Neuronal stem cell (in vitro differentiated cells): ENCODE results near the gene PDK1.

ENCODE experiments used
- DNase-seq: peaks from one replicate; pipeline ENCODE4 v3.0.0-alpha.2; 2013; ENCODE audit warnings: low spot score
- H2AFZ ChIP-seq: one replicate; pipeline ENCODE4 v1.6.1; 2013; ENCODE audit warnings: mild to moderate bottlenecking, low read length, inconsistent platforms
- H2AK5ac ChIP-seq: 2 replicates; pipeline ENCODE4 v1.6.1; 2013; ENCODE audit warnings: low read depth, mild to moderate bottlenecking, inconsistent platforms, low read length, moderate library complexity, mixed read lengths
- H2BK120ac ChIP-seq: 2 replicates; pipeline ENCODE4 v1.6.1; 2013; ENCODE audit warnings: low read depth, mild to moderate bottlenecking, inconsistent platforms, low read length, moderate library complexity, mixed read lengths
- H2BK12ac ChIP-seq: one replicate; pipeline ENCODE4 v1.6.1; 2013; ENCODE audit warnings: low read length, inconsistent platforms
- H2BK15ac ChIP-seq: 2 replicates; pipeline ENCODE4 v1.6.1; 2013; ENCODE audit warnings: mild to moderate bottlenecking, low read length, inconsistent platforms, mixed read lengths
- H2BK5ac ChIP-seq: one replicate; pipeline ENCODE4 v1.6.1; 2013; ENCODE audit warnings: inconsistent platforms, mild to moderate bottlenecking, low read length, moderate library complexity
- H3K14ac ChIP-seq: one replicate; pipeline ENCODE4 v1.6.1; 2013; ENCODE audit warnings: low read length, inconsistent platforms
- H3K18ac ChIP-seq: 2 replicates; pipeline ENCODE4 v1.6.1; 2013; ENCODE audit warnings: low read length, inconsistent platforms
- H3K23ac ChIP-seq: 2 replicates; pipeline ENCODE4 v1.6.1; 2013; ENCODE audit warnings: low read depth, mild to moderate bottlenecking, mixed read lengths, low read length, inconsistent platforms; ENCODE audit not compliant: poor library complexity
- H3K27ac ChIP-seq: replicated peaks from 3 replicates; pipeline ENCODE4 v1.5.1; 2013; ENCODE audit warnings: low read length, inconsistent platforms
- H3K27me3 ChIP-seq, 3 experiments: 2 replicates each; pipeline ENCODE4 v1.6.1; 2013; ENCODE audit warnings: low read length in 3 of 3, mild to moderate bottlenecking in 2 of 3, inconsistent platforms in 1 of 3, low read depth in 1 of 3, mixed read lengths in 1 of 3, moderate library complexity in 1 of 3; ENCODE audit not compliant: control insufficient read depth in 3 of 3, insufficient read depth in 3 of 3
- H3K36me3 ChIP-seq, 2 donors: replicated peaks in 1 of 2; 2 replicates each; pipeline ENCODE4 v1.6.1; 2013; ENCODE audit warnings: low read length in 2 of 2; ENCODE audit not compliant: control insufficient read depth in 2 of 2, insufficient read depth in 2 of 2
- H3K4ac ChIP-seq: 2 replicates; pipeline ENCODE4 v1.6.1; 2013; ENCODE audit warnings: inconsistent platforms, mild to moderate bottlenecking, low read length, moderate library complexity
- H3K4me1 ChIP-seq, 2 donors: 1 replicate in 1 of 2; 2 replicates in 1 of 2; pipeline ENCODE4 v1.6.1; 2013; ENCODE audit warnings: low read length in 2 of 2, low read depth in 1 of 2; ENCODE audit not compliant: control insufficient read depth in 2 of 2, insufficient read depth in 1 of 2
- H3K4me2 ChIP-seq: one replicate; pipeline ENCODE4 v1.6.1; 2013; ENCODE audit warnings: mild to moderate bottlenecking, low read length, inconsistent platforms; ENCODE audit not compliant: insufficient read depth, poor library complexity, severe bottlenecking
- H3K4me3 ChIP-seq, 2 donors: 2 replicates each; pipeline ENCODE4 v1.5.1; 2013; ENCODE audit warnings: low read length in 2 of 2, mild to moderate bottlenecking in 2 of 2, inconsistent platforms in 1 of 2, moderate library complexity in 1 of 2
- H3K79me1 ChIP-seq: one replicate; pipeline ENCODE4 v1.6.1; 2013; ENCODE audit warnings: low read depth, mild to moderate bottlenecking, inconsistent platforms, low read length, moderate library complexity
- H3K9ac ChIP-seq: one replicate; pipeline ENCODE4 v1.6.1; 2013; ENCODE audit warnings: mild to moderate bottlenecking, low read depth, low read length, inconsistent platforms; ENCODE audit not compliant: poor library complexity
- H3K9me3 ChIP-seq, 2 donors: replicated peaks in 1 of 2; 2 replicates each; pipeline versions ENCODE3 to v1.6.1; 2013; ENCODE audit warnings: low read length in 2 of 2, mild to moderate bottlenecking in 2 of 2, inconsistent platforms in 1 of 2, low read depth in 1 of 2, mixed read lengths in 1 of 2, moderate library complexity in 1 of 2; ENCODE audit not compliant: control insufficient read depth in 2 of 2, insufficient read depth in 1 of 2
- H4K8ac ChIP-seq: one replicate; pipeline ENCODE4 v1.6.1; 2013; ENCODE audit warnings: low read depth, mild to moderate bottlenecking, inconsistent platforms, low read length, moderate library complexity
- H4K91ac ChIP-seq: one replicate; pipeline ENCODE4 v1.6.1; 2013; ENCODE audit warnings: low read length, low read depth, mild to moderate bottlenecking, inconsistent platforms; ENCODE audit not compliant: poor library complexity
- WGBS, 2 donors: extraction: QIAGEN DNeasy Blood & Tissue Kit; methylation state at CpG; one replicate each; pipeline ENCODE4 v1.1.7; 2013; ENCODE audit warnings: missing lambda C conversion rate in 2 of 2, mixed read lengths in 1 of 2; ENCODE audit not compliant: insufficient read length in 2 of 2, insufficient replicate concordance in 1 of 2; ENCODE audit errors: extremely low coverage in 2 of 2; 5-methylcytosine and 5-hydroxymethylcytosine counted together

PDK1 gene

DNA sequence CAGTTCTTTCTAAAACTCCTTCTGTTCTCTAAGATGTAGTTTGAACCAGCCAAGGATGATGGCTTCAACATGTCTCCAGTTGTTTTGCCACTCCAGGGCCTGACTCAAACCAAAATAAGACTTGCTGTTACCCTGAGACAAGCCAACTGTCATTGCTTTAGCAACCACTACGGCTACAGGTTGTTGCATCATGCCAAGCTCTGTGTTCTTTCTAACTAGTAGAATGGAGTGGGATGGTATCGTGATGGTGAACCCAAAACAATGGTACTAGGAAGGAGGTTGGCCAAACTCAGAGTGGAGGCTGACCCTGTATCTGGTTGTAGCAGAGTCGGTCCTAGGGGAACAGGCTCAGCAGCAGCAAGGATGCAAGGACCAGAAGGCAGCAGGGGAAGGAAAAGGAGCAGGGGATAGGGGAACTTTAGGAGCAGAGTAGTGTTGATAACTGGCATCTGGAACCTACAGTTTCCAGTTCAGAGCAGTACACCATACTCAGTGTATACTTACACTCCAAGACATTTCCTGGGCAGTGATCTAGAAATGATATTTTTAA lies 51.6 kb downstream of the PDK1 start:
- Histone ChIP-seq H2BK15ac (no peak overlapping the region), H3K36me3 (no peaks in the 10 kb centered on the region), H3K4me3 (no peak overlapping the region), H2BK120ac (no peak overlapping the region), H3K23ac (no peak overlapping the region), H3K4me1 (no peaks in the 10 kb centered on the region), H3K27ac (no peak overlapping the region), H3K4me2 (no peak overlapping the region), H3K18ac (no peak overlapping the region), H2BK12ac (no peak overlapping the region), H2AFZ (no peak overlapping the region), H4K8ac (no peak overlapping the region), H3K4ac (no peak overlapping the region), H3K27me3 (peaks cover 0 to 4% (median 0%) of the 10 kb centered on the region in 3 experiments), H3K9ac (peak overlapping the region; percentile 30), H2AK5ac (no peak overlapping the region), H4K91ac (no peak overlapping the region), H3K79me1 (no peaks in the 10 kb centered on the region), H3K14ac (no peak overlapping the region), H2BK5ac (no peak overlapping the region), H3K9me3 (no peaks in the 10 kb centered on the region)
- WGBS, 2 donors = no CpG with 5 or more reads among the region's 3 CpGs
- no peak for DNase-seq

DNA sequence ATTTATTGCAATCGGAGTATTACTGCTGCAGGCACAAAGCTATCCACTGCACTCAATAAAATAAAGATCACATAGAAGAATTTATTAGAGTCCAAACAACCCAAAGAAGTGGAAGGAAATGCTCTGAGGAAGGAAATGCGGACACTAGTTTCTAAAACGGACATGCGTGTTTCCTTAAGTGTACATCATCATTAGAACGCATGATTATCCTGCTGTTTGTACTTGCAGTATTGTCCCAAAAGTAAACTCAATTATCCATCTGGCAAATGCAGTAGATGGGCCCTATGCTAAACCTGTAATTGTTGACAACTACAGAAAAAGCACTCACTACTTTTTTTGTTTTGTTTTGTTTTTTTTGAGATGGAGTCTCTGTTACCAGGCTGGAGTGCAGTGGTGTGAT lies 53.6 kb downstream of the PDK1 start:
- Histone ChIP-seq H3K4me2 (no peak overlapping the region), H3K4me1 (no peaks in the 10 kb centered on the region), H2AFZ (no peak overlapping the region), H3K36me3 (no peaks in the 10 kb centered on the region), H2BK120ac (no peak overlapping the region), H3K23ac (no peak overlapping the region), H3K4me3 (no peak overlapping the region), H3K79me1 (no peaks in the 10 kb centered on the region), H2BK12ac (no peak overlapping the region), H4K91ac (no peak overlapping the region), H3K18ac (no peak overlapping the region), H3K14ac (no peak overlapping the region), H2BK15ac (no peak overlapping the region), H2AK5ac (no peak overlapping the region), H2BK5ac (no peak overlapping the region), H3K4ac (no peak overlapping the region), H3K9ac (no peak overlapping the region), H3K27ac (no peak overlapping the region), H3K27me3 (peaks cover 0 to 4% (median 0%) of the 10 kb centered on the region in 3 experiments), H3K9me3 (no peaks in the 10 kb centered on the region), H4K8ac (no peak overlapping the region)
- WGBS, 2 donors = no CpG with 5 or more reads among the region's 5 CpGs
- DNase-seq = no peak

DNA sequence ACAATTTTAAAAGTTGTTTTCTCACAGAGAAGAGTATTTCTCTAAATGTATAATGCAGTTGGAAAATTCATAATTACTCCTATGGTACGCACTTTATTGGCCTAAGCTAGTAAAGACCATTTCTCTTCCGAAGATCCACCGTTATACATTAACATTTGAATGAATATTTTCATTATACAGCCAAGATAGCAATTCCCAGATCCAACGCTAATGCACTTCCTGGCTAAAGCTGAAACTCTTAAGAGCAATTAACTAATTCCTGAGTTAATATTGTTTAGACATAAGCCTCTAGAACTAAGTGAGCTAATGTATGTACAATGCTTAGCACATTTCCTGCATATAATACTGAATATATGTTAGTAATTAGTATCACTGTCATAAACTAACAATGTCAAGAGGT lies 56.2 kb downstream of the PDK1 start:
- Histone ChIP-seq H4K91ac (no peak overlapping the region), H2AFZ (no peak overlapping the region), H3K4me2 (no peak overlapping the region), H2BK15ac (no peak overlapping the region), H3K36me3 (no peaks in the 10 kb centered on the region), H3K14ac (no peak overlapping the region), H3K9ac (no peak overlapping the region), H3K27ac (no peak overlapping the region), H3K4me1 (no peaks in the 10 kb centered on the region), H4K8ac (no peak overlapping the region), H2AK5ac (no peak overlapping the region), H3K9me3 (no peaks in the 10 kb centered on the region), H3K23ac (no peak overlapping the region), H3K4ac (no peak overlapping the region), H3K27me3 (peaks cover 0 to 4% (median 0%) of the 10 kb centered on the region in 3 experiments), H3K79me1 (no peaks in the 10 kb centered on the region), H2BK12ac (no peak overlapping the region), H2BK5ac (no peak overlapping the region), H2BK120ac (no peak overlapping the region), H3K18ac (no peak overlapping the region), H3K4me3 (no peak overlapping the region)
- DNase-seq = no peak
- WGBS, 2 donors = no CpG with 5 or more reads among the region's 4 CpGs

DNA sequence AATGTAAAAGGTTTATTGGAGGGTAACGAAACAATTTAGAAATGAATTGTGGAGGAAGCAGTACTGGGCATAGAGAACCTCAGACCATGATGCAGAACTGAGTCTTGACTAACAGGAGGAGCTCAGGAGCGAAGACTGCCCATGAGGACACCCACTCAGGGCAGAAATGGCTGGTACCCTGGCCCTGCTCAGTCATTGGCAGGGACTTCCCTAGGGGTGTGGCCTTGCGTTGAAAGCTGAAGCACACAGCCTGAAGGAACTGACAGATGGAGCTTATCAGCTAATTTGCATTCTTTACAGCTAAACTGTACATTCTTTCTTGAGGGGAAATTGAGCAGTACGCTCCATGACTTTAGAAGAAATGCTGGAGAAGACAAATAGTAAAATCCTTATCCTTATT lies 57.1 kb downstream of the PDK1 start:
- H4K91ac ChIP-seq = no peak overlapping the region
- no peak overlapping the region for H3K4me3 ChIP-seq
- H3K9me3 ChIP-seq = no peaks in the 10 kb centered on the region
- H3K79me1 ChIP-seq = no peaks in the 10 kb centered on the region
- H3K27me3 ChIP-seq = no peaks in the 10 kb centered on the region
- no peak overlapping the region for H3K4ac ChIP-seq
- no peak overlapping the region for H2BK5ac ChIP-seq
- no peak overlapping the region for H3K18ac ChIP-seq
- no peak overlapping the region for H2BK15ac ChIP-seq
- no peak overlapping the region for H2BK120ac ChIP-seq
- no peak for DNase-seq
- H3K9ac ChIP-seq = no peak overlapping the region
- no peak overlapping the region for H3K14ac ChIP-seq
- no peaks in the 10 kb centered on the region for H3K4me1 ChIP-seq
- H3K36me3 ChIP-seq = no peaks in the 10 kb centered on the region
- WGBS, 2 donors = no CpG with 5 or more reads among the region's 4 CpGs
- H3K27ac ChIP-seq = no peak overlapping the region
- H2AFZ ChIP-seq = no peak overlapping the region
- no peak overlapping the region for H3K4me2 ChIP-seq
- no peak overlapping the region for H4K8ac ChIP-seq
- no peak overlapping the region for H3K23ac ChIP-seq
- H2BK12ac ChIP-seq = no peak overlapping the region
- no peak overlapping the region for H2AK5ac ChIP-seq
